Measurements from ENCODE around the gene DYNC1I2.

The DYNC1I2 gene

GRCh38 chr2:171778515-171778914 lies 91.2 kb downstream of the DYNC1I2 start:
- DNase-seq (ENCODE audit: low spot score) = no peak

GRCh38 chr2:171785450-171785849 lies 98.2 kb downstream of the DYNC1I2 start:
- DNase-seq (ENCODE audit: low spot score) = no peak

- no peak for DNase-seq (ENCODE audit: low spot score)
These were observed 100.2 kb downstream of the DYNC1I2 start for GRCh38 chr2:171787333-171788072.

- DNase-seq (ENCODE audit: low spot score) = no peak
These were observed 101.2 kb downstream of the DYNC1I2 start for GRCh38 chr2:171788316-171788993.

- no peak for DNase-seq (ENCODE audit: low spot score)
These were observed 102.7 kb downstream of the DYNC1I2 start for GRCh38 chr2:171789956-171790355.

GRCh38 chr2:171791361-171791760 lies 104.1 kb downstream of the DYNC1I2 start:
- no peak for DNase-seq (ENCODE audit: low spot score)

GRCh38 chr2:171792157-171792556 lies 104.9 kb downstream of the DYNC1I2 start:
- DNase-seq (ENCODE audit: low spot score) = no peak

GRCh38 chr2:171792886-171793580 lies 105.8 kb downstream of the DYNC1I2 start:
- no peak for DNase-seq (ENCODE audit: low spot score)

- no peak for DNase-seq (ENCODE audit: low spot score)
These were observed 106.7 kb downstream of the DYNC1I2 start for GRCh38 chr2:171793691-171794678.

- DNase-seq (ENCODE audit: low spot score) = no peak
These were observed 107.6 kb downstream of the DYNC1I2 start for GRCh38 chr2:171794918-171795317.
